ENCODE results near the gene MUC5B.
"Not testable (repeated sequence)": the region's sequence is repeated elsewhere in the genome, so short reads cannot be mapped to it uniquely, and the experiment has no call there.

Gene MUC5B

GRCh38 chr11:1203505-1204271 is 19.2 kb upstream of the MUC5B start:
- no peak for DNase-seq

GRCh38 chr11:1204381-1205101 is 18.3 kb upstream of the MUC5B start:
- DNase-seq = no peak

- DNase-seq = no peak
Observed at GRCh38 chr11:1205121-1205986, 17.5 kb upstream of the MUC5B start.

- DNase-seq = no peak
Observed at GRCh38 chr11:1205987-1206331, 16.9 kb upstream of the MUC5B start.

GRCh38 chr11:1206391-1207271 is 16.2 kb upstream of the MUC5B start:
- DNase-seq = no peak

- DNase-seq = no peak
Observed at GRCh38 chr11:1207401-1208143, 15.3 kb upstream of the MUC5B start.

GRCh38 chr11:1208144-1208393 is 14.8 kb upstream of the MUC5B start:
- DNase-seq = no peak

- no peak for DNase-seq
Observed at GRCh38 chr11:1208394-1209261, 14.2 kb upstream of the MUC5B start.

- no peak for DNase-seq
Observed at GRCh38 chr11:1209371-1210057, 13.4 kb upstream of the MUC5B start.

- no peak for DNase-seq
Observed at GRCh38 chr11:1211838-1212237, 11.0 kb upstream of the MUC5B start.

- DNase-seq = not testable (repeated sequence)
Observed at GRCh38 chr11:1215826-1216225, 7.0 kb upstream of the MUC5B start.

- no peak for DNase-seq
Observed at GRCh38 chr11:1217151-1217550, 5.7 kb upstream of the MUC5B start.

- DNase-seq = no peak
Observed at GRCh38 chr11:1218256-1218787, 4.5 kb upstream of the MUC5B start.

GRCh38 chr11:1218788-1219445 is 3.9 kb upstream of the MUC5B start:
- DNase-seq = no peak

- no peak for DNase-seq
Observed at GRCh38 chr11:1219446-1219833, 3.4 kb upstream of the MUC5B start.

- no peak for DNase-seq
Observed at GRCh38 chr11:1219834-1220815, 2.7 kb upstream of the MUC5B start.

- no peak for DNase-seq
Observed at GRCh38 chr11:1220941-1221721, 1.7 kb upstream of the MUC5B start.

All from activated effector memory CD4-positive, alpha-beta T cell treated with Interleukin-2 at 50 U/mL for 16 hours (primary cell).